Choroid plexus epithelial cell (primary cell): ENCODE data around the gene MAB21L4.

ENCODE experiments used
- DNase-seq: peaks from one replicate; pipeline ENCODE4 v3.0.0-alpha.2; 2010; ENCODE audit warnings: low read depth
- H3K4me3 ChIP-seq: 2 replicates; pipeline ENCODE4 v1.5.1; 2011; ENCODE audit warnings: low read depth, mild to moderate bottlenecking, control low read depth, low read length, moderate library complexity
- CTCF ChIP-seq: conservative IDR thresholded peaks from 2 replicates; pipeline ENCODE4 v1.5.1; 2011; ENCODE audit warnings: low read depth, mild to moderate bottlenecking, control low read depth, inconsistent platforms, low read length, moderate library complexity

Gene MAB21L4

DNA sequence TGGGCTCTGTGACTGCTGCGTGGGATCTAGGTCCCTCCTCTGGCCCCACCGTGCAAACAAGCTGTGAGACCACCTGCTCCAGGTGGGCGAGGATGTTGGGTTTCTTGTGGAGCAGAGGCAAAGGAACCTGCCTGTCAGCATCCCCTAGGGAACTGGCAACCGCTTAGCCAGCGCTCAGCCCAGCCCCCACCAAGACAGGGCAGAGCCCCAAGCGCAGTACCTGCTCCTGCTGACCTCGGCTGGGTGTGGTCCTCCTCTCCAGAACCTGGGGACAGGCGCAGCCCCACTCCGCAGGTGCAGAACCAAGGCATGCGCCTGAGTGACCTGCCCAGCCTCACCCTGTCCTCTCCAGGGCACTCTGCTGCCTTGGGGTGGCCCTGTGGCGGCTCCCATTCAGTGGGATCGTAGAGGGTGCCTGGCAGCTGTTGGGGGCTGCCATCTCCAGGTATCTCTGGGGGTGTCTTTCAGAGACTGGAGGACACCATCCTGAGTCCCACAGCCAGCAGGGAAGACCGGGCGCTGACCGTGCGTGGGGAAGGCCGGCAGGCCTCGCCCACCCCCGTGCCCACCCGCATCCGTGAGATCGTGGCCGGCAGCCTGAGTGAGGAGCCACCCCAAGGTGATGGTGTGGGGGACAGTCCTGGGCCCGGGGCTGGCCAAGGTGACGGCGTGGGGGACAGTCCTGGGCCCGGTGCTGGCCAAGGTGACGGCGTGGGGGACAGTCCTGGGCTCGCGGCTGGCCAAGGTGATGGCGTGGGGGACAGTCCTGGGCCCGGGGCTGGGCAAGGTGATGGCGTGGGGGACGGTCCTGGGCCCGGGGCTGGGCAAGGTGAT lies 22.5 kb upstream of the MAB21L4 start:
- TF ChIP-seq CTCF, result no peak
- H3K4me3 ChIP-seq, result no peak overlapping the region
- DNase-seq, result no peak

- no peak for TF ChIP-seq CTCF
- no peak for DNase-seq
- H3K4me3 ChIP-seq, result no peak overlapping the region
Measured at GRCh38 chr2:240917684-240918257, 21.8 kb upstream of the MAB21L4 start.

DNA sequence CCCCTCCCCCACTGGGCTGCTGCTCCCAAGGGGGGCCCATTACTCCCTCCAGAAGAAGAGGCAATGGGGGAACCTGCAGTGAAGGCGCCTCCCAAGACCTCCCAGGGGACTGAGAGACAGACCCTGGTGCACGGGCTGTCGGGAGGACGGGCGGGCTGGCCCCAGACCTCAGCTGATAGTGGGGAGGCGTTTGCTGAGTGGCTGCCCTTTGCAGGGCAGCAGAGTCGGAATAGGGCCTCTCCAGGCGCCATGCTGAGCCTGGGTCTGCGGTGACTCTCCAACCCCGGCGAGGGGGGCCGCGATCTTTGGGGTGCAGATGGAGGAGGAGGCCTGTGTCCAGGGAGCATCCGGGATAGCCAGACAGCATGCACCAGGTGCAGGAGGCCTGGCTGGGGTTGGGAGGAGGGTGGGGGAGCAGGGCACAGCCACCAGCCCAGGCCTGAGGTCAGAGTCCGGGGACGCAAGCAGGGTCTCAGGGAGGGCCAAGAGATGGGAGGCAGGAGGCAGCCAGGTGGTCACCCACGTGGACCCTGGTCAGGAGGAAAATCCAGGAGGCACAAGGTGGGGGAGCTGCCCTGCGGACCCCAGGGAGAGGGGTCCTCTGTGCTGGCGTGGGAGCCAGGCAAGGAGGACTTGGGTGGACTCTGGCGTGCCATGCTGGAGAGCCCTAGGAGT lies 21.2 kb upstream of the MAB21L4 start:
- H3K4me3 ChIP-seq, result no peak overlapping the region
- no peak for DNase-seq
- TF ChIP-seq CTCF, result no peak

DNA sequence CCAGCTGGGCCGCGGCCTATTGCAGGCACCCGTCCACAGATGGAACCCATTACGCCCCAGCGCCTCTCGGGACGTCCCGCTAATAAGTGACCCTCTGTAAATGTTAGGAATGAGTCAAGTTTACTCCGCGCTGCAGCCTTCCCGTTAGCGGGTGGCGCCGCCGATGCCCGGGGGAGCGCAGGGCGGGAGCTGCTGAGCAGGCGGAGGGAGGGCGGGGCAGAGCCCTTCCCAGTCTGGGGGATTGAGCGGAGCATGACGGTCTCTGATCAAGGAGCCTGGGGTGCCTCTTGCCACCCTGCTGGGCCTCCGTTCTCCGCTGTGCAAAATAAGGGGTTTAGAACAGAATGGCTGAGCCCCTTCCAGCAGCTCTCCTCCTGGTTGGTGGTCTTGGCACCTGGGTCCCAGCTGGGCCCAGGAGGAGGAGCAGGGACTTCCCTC lies 20.6 kb upstream of the MAB21L4 start:
- no peak for TF ChIP-seq CTCF
- DNase-seq, result peak; percentile 59
- no peak overlapping the region for H3K4me3 ChIP-seq

DNA sequence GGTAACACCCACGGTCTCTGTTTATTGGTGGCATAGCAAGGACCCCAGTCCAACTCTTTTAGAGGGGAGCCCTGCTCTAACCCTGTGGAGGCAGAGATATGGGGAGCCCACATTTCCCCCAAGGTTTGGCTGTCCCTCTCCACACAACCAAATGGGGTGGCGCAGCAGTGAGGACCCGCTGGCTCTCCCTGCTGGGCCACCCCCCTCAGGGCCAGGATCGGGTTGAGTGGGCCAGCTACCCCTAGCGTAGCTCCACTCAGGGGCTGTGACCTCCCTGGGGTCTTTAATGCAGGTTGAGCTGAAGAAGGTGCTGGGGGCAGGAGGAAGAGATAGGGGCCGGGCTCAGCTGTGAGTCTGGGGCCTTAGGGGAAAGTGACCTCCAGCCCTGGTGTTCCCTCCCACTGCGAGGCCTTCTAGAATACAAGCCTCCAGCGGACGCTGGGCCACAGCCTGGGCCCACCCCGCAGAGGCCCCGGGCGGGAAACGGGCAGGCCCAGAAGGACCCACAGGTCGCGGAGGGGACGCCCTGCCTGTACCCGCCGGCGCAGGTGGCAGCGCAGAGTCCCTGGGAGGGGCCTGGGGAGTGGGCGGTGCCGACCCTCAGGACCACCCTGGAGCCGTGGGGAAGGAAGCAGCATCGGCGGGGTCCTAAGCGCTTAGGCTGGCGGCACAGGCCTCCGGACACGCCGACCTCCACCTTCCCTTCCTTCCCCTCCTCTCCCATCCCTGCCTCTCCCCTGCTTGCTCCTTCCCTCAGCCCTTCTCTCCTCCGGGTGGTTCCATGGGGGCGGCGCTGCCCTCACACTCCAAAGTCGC lies 19.8 kb upstream of the MAB21L4 start:
- no peak overlapping the region for H3K4me3 ChIP-seq
- no peak for TF ChIP-seq CTCF
- no peak for DNase-seq

GRCh38 chr2:240914645-240915525 lies 18.9 kb upstream of the MAB21L4 start:
- no peak overlapping the region for H3K4me3 ChIP-seq
- no peak for TF ChIP-seq CTCF
- DNase-seq, result no peak
